Testis (tissue), 2 donors: ENCODE measurements around the gene OR11A1.

Source experiments
- POLR2A ChIP-seq: fragments of 450-650 bp; IDR thresholded peaks from one replicate; pipeline ENCODE4 v1.6.1; 2017; ENCODE audit warnings: antibody characterized with exemption, mild to moderate bottlenecking, moderate library complexity
- TF ChIP-seq, protein P1 (sequence below), 3 experiments: fragments of 450-650 bp in 2 of 3; fragments of 200-600 bp in 1 of 3; sonication (generic) in 1 of 3; IDR thresholded peaks; one replicate each; pipeline ENCODE4 v1.5.1; 2016 to 2019; ENCODE audit warnings: antibody characterized with exemption in 3 of 3, mild to moderate bottlenecking in 2 of 3, moderate library complexity in 1 of 3

DNA sequence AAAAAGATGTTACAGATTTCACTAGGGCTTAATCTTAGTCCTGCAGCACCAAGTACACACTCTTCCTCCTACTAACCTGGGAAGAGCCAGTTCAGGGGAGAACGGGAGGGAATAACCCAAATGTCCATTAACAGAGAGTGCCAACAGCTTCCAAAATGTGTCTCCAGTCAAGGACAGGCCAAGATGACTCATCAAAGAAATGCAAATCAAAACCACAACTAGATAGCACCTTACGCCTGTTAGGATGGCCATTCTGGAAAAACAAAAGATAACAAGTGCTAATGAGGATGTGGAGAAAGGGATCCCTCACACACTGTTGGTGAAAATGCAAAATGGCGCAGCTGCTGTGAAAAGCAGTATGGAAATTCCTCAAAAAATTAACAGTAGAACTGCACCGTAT is 34.7 kb upstream of the OR11A1 start:
- TF ChIP-seq POLR2A = no peak
- TF ChIP-seq, protein P1, sequence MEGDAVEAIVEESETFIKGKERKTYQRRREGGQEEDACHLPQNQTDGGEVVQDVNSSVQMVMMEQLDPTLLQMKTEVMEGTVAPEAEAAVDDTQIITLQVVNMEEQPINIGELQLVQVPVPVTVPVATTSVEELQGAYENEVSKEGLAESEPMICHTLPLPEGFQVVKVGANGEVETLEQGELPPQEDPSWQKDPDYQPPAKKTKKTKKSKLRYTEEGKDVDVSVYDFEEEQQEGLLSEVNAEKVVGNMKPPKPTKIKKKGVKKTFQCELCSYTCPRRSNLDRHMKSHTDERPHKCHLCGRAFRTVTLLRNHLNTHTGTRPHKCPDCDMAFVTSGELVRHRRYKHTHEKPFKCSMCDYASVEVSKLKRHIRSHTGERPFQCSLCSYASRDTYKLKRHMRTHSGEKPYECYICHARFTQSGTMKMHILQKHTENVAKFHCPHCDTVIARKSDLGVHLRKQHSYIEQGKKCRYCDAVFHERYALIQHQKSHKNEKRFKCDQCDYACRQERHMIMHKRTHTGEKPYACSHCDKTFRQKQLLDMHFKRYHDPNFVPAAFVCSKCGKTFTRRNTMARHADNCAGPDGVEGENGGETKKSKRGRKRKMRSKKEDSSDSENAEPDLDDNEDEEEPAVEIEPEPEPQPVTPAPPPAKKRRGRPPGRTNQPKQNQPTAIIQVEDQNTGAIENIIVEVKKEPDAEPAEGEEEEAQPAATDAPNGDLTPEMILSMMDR (IDR thresholded peaks at IDR 0.05) = no peak
